Psoas muscle (tissue), 8 donors: ENCODE results near the gene MAEL. TPM values are rescaled to one million over a fixed set of nuclear protein-coding genes. Genes with fewer than 3 reads are reported as not detected.

Source experiments
- ATAC-seq, 4 donors: fragments of 200-7000 bp; cut with Tn5 transposase; one replicate each; pipeline ENCODE4 v1.9.1; 2020; ENCODE audit warnings: moderate library complexity in 3 of 4, mild to moderate bottlenecking in 2 of 4
- DNase-seq, 2 donors: peaks; one replicate each; pipeline ENCODE4 v3.0.0-alpha.2; 2020
- H3K27ac ChIP-seq: fragments of 200-600 bp; one replicate; pipeline ENCODE4 v1.8.0; 2022
- H3K27me3 ChIP-seq, 3 donors: fragments of 200-600 bp in 1 of 3; one replicate each; pipeline versions ENCODE4 v1.6.1 to v1.8.0; 2013 to 2022; ENCODE audit warnings: low read length in 2 of 3, mild to moderate bottlenecking in 2 of 3, moderate library complexity in 1 of 3; ENCODE audit not compliant: insufficient read depth in 3 of 3
- H3K36me3 ChIP-seq, 2 donors: fragments of 200-600 bp in 1 of 2; one replicate each; pipeline versions ENCODE4 v1.6.1 to v1.8.0; 2013 to 2022; ENCODE audit warnings: low read depth in 1 of 2, mild to moderate bottlenecking in 1 of 2, moderate library complexity in 1 of 2; ENCODE audit not compliant: insufficient read depth in 1 of 2
- H3K4me1 ChIP-seq: fragments of 200-600 bp; one replicate; pipeline ENCODE4 v1.8.0; 2022
- H3K4me3 ChIP-seq: fragments of 200-600 bp; one replicate; pipeline ENCODE4 v1.8.0; 2022; ENCODE audit warnings: mild to moderate bottlenecking
- H3K9me3 ChIP-seq: fragments of 200-600 bp; one replicate; pipeline ENCODE4 v1.8.0; 2022
- WGBS, 3 donors: extraction: QIAGEN DNeasy Blood & Tissue Kit; methylation state at CpG; one replicate each; pipeline versions ENCODE4 v1.1.6 to v1.1.7; 2013; 5-methylcytosine and 5-hydroxymethylcytosine counted together
- intact Hi-C, 2 donors: fragments of 100-400 bp; cut with DNase I; formaldehyde crosslinking; loops; one replicate each; pipeline versions ENCODE4 v1.11.0 to v1.14.2; 2022
- polyA plus RNA-seq, 3 donors: library from polyadenylated mRNA; stranded (reverse); fragments of 200-250 nt; gene quantifications; one replicate each; pipeline ENCODE4 v1.2.3, GENCODE V29; 2013
- total RNA-seq, 4 donors: library from RNA; stranded (reverse); fragmentation: NEBNext Ultra II Directional in 2 of 4; extraction: Animal tissue kit (Norgen Biotek cat#: 25700) in 2 of 4; gene quantifications; one replicate each; pipeline versions ENCODE4 v1.2.1 to v1.2.4, GENCODE V29; 2021 to 2023
- TF ChIP-seq, protein P1 (sequence below): fragments of 200-600 bp; IDR thresholded peaks from one replicate; pipeline ENCODE4 v1.8.0; 2022; ENCODE audit warnings: antibody characterized with exemption
- donor health status: healthy with polysubstance abuse.
- donor health status: DM: no; HTN: no; CAD: no; lungs with moderate emphysema.
- donor health status: Bipolar disorder and iron deficiency.
- donor health status: healthy.
- donor health status: DM: yes; HTN: yes; CAD: no.
- donor health status: DM: no; HTN: no; CAD: no.
- donor health status: DM: no; HTN: no; CAD: no.
- donor health status: DM: yes; HTN: yes; CAD: no.

The MAEL gene
- total and polyA plus RNA-seq, 7 donors: 0.04 TPM; not detected in 6

DNA sequence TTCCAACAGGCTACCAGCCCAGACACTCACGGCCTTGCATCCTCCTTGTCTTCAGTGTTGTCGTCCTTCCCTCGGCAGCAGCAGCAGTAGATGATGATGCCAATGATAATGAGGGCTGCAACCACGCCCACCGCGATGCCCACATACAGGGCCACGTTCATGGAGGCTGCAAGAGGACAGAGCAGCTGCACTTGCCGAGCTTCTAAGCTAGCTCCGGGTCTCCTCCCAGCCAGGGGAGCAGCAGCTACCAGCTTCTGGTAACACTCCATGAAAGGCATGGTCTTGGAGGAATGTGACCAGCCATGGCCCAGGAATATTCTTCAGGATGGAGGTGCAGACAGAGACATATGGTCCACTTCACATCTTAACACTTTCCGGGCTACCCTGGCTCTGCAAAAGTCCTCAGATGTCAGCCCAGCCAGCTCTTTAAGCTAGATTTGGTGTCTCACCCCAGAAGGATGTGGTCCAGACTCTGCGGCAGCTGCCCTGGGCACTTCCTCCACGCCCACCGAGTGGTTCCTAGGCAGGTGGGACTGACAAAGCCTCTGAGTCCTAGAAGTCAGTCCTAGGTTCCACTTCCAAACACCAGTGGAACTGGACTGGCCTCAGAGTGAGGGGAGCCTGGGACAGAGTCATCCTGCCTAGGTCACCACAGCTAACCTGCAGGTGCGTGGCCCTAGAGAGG, 66.0 kb downstream of the MAEL start:
- Histone ChIP-seq H3K36me3 (no peaks in the 10 kb centered on the region), H3K4me1 (peaks cover 6% of the 10 kb centered on the region), H3K4me3 (no peak overlapping the region), H3K27me3 (no peaks in the 10 kb centered on the region), H3K9me3 (no peaks in the 10 kb centered on the region), H3K27ac (no peak overlapping the region)
- TF ChIP-seq, protein P1, sequence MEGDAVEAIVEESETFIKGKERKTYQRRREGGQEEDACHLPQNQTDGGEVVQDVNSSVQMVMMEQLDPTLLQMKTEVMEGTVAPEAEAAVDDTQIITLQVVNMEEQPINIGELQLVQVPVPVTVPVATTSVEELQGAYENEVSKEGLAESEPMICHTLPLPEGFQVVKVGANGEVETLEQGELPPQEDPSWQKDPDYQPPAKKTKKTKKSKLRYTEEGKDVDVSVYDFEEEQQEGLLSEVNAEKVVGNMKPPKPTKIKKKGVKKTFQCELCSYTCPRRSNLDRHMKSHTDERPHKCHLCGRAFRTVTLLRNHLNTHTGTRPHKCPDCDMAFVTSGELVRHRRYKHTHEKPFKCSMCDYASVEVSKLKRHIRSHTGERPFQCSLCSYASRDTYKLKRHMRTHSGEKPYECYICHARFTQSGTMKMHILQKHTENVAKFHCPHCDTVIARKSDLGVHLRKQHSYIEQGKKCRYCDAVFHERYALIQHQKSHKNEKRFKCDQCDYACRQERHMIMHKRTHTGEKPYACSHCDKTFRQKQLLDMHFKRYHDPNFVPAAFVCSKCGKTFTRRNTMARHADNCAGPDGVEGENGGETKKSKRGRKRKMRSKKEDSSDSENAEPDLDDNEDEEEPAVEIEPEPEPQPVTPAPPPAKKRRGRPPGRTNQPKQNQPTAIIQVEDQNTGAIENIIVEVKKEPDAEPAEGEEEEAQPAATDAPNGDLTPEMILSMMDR: no peak
- no peak for ATAC-seq
- intact Hi-C loops: loop anchor here (5.0 kb wide), 3 partner anchors 78 to 178 kb away; partner anchors contain the start of genes ILDR2 (in 1 of the 2) and TADA1 (in 1 of the 2)
- DNase-seq: no peak
- 60 to 67% (median 65%) methylated on average over 14 of the region's 14 CpGs for WGBS, 3 donors

DNA sequence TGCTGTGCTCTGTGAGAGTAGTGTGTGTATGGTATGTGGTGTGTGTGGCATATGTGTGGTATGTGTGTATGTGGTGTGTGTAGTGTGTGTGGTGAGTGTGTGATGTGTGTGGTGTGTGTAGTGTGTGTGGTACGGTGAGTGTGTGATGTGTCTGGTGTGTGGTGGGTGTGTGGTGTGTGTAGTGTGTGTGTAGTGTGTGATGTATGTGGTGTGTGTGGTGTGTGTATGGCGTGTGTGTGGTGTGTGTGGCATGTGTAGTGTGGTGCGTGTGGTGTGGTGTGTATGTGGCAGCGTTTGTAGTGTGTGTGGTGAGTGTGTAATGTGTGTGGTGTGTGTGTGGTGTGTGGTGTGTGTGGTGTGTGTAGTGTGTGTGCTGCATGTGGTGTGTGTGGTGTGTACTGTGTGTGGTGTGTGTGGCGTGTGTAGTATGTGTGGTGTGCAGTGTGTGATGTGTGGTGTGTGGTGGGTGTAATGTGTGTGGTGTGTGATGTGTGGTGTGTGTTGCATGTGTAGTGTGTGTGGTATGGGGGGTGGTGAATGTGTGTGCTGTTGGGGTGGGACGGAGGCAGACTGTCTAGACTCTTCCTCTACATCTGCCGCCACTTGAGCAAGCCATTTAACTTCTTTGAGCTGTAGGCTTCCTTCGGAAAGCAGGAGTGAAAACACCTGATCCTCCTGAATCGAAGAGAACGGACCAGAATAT, 67.6 kb downstream of the MAEL start:
- TF ChIP-seq, protein P1: no peak

DNA sequence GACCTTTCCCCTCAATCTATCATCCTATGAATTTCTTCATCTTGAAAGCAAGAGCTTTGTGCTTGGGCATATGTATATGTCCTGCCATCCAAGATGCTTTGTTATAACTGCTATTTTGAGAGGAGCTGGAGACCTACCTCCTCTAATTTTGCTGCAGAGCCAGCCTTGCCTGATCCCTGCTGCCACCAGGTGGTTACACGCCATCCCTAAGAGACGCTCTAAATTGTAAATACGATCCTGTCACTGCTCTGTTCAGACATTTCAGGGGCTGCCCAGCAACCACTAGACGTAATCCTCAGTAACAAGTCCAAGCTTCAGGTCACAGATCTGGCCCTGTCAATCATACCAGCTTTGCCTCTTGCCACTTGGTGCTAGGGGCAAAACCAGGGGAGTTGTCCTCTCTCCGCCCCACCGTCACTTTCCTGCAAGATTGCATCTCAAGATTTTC, 68.2 kb downstream of the MAEL start:
- peak; percentile 54 to 75 (median 68) for ATAC-seq
- Histone ChIP-seq H3K27me3 (no peaks in the 10 kb centered on the region), H3K36me3 (no peaks in the 10 kb centered on the region), H3K27ac (no peak overlapping the region), H3K4me3 (no peak overlapping the region), H3K9me3 (no peaks in the 10 kb centered on the region), H3K4me1 (peaks cover 6% of the 10 kb centered on the region)
- intact Hi-C loops: loop anchor here (5.0 kb wide), 2 partner anchors 170 to 180 kb away; partner anchors contain the start of gene TADA1 (in 1 of the 2)
- 30 to 39% (median 31%) methylated on average over 6 of the region's 6 CpGs for WGBS, 3 donors
- TF ChIP-seq, protein P1: peak; percentile 41
- no peak for DNase-seq

More for the DNA sequence above, 67.6 kb downstream of the MAEL start:
- Histone ChIP-seq H3K4me3 (no peak overlapping the region), H3K4me1 (peaks cover 6% of the 10 kb centered on the region), H3K27me3 (no peaks in the 10 kb centered on the region), H3K36me3 (no peaks in the 10 kb centered on the region), H3K9me3 (no peaks in the 10 kb centered on the region), H3K27ac (no peak overlapping the region)
- DNase-seq (no peak), ATAC-seq (no peak)
- 57 to 71% (median 63%) methylated on average over 10 of the region's 10 CpGs for WGBS, 3 donors
- intact Hi-C loops: loop anchor here (5.0 kb wide), 2 partner anchors 169 to 179 kb away; partner anchors contain the start of gene TADA1 (in 1 of the 2)

DNA sequence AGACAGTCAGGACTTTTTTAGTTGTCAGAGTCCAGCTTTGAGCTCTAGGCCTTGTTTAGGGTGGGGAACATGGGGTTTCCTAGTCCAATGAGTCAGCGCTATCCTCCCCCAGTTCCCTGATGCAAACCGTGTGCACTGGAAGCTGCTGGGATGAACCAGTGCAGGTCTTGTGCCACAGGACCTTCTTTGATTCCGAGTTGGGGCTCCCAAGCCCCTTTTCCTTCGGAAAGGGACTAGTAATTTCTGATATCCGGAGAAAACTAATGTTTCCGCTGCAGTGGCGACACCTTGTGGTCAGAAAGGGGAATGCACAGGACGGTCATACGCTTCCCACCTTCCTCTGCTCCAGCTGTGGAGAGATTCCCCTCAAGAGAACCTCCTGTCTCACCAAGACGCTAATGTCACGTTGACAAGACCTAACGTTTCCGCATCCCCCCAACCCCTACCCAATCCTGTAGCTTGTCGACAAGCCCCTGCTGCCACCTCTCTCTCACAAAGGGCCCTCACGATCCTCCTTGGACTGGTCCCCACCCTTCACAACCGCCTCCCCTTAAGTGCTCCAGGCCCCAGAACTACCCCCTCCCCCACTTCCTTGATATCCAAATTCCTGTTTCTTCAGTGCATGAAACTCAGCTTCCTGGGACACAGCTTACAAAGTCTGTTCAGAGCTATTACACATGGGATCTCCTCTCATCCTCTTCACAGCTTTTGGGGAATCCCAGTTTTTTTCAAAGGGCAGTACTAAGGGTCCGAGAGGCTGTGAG, 70.1 kb downstream of the MAEL start:
- TF ChIP-seq, protein P1: peak; percentile 98
- 18 to 21% (median 19%) methylated on average over 17 of the region's 17 CpGs for WGBS, 3 donors
- no peaks in the 10 kb centered on the region for H3K9me3 ChIP-seq
- H3K4me3 ChIP-seq: peak overlapping the region; percentile 29
- DNase-seq: peak; percentile 69 to 80
- peak; percentile 65 to 86 (median 76) for ATAC-seq
- no peaks in the 10 kb centered on the region for H3K27me3 ChIP-seq
- H3K27ac ChIP-seq: peak overlapping the region; percentile 21
- intact Hi-C loops: loop anchor here (1.0 to 5.0 kb wide), 4 partner anchors 148 to 182 kb away; partner anchors contain the start of gene TADA1 (in 1 of the 2)
- H3K4me1 ChIP-seq: peaks cover 6% of the 10 kb centered on the region
- H3K36me3 ChIP-seq: no peaks in the 10 kb centered on the region
